Breast epithelium (tissue), 3 donors: ENCODE measurements around the gene PRPF19.

Experiments used
- POLR2A ChIP-seq: fragments of 450-650 bp; IDR thresholded peaks from one replicate; pipeline ENCODE4 v1.6.1; 2016; ENCODE audit warnings: antibody characterized with exemption, mild to moderate bottlenecking, moderate library complexity
- POLR2AphosphoS5 ChIP-seq, 3 donors: sonication (generic); formaldehyde crosslinking; IDR thresholded peaks; one replicate each; pipeline ENCODE4 v1.6.1; 2017; ENCODE audit warnings: antibody characterized with exemption in 3 of 3
- TF ChIP-seq, protein P1 (sequence below), 3 donors: fragments of 450-650 bp; IDR thresholded peaks; one replicate each; pipeline ENCODE4 v1.5.1; 2016 to 2017; ENCODE audit warnings: antibody characterized with exemption in 3 of 3, mild to moderate bottlenecking in 3 of 3, moderate library complexity in 3 of 3

DNA sequence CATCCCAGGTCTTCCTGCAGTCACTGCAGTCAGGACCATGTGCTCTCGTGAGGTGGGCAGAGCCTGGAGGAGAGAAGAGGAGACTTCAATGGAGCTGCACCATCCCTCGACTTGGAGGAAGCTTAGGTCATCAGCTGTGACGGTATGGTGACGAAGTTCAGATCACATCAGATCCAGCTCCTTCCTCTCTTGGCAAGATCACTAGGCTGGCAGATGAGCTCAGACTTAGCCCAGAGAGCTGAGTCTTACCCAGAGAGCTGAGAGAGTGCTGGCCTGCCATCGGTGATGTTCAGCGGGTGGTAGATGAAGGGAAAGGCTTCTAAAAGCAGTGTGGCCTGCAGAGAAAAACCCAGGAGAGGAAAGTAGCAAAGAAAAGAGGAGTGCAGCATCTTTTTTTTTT is 47.4 kb upstream of the PRPF19 start:
- TF ChIP-seq, protein P1, sequence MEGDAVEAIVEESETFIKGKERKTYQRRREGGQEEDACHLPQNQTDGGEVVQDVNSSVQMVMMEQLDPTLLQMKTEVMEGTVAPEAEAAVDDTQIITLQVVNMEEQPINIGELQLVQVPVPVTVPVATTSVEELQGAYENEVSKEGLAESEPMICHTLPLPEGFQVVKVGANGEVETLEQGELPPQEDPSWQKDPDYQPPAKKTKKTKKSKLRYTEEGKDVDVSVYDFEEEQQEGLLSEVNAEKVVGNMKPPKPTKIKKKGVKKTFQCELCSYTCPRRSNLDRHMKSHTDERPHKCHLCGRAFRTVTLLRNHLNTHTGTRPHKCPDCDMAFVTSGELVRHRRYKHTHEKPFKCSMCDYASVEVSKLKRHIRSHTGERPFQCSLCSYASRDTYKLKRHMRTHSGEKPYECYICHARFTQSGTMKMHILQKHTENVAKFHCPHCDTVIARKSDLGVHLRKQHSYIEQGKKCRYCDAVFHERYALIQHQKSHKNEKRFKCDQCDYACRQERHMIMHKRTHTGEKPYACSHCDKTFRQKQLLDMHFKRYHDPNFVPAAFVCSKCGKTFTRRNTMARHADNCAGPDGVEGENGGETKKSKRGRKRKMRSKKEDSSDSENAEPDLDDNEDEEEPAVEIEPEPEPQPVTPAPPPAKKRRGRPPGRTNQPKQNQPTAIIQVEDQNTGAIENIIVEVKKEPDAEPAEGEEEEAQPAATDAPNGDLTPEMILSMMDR (IDR thresholded peaks at IDR 0.05), result no peak
- TF ChIP-seq POLR2A (no peak), POLR2AphosphoS5 (IDR thresholded peaks at IDR 0.05) (no peak)
